ENCODE measurements around the gene SEMA5B.

Gene SEMA5B, protein sequence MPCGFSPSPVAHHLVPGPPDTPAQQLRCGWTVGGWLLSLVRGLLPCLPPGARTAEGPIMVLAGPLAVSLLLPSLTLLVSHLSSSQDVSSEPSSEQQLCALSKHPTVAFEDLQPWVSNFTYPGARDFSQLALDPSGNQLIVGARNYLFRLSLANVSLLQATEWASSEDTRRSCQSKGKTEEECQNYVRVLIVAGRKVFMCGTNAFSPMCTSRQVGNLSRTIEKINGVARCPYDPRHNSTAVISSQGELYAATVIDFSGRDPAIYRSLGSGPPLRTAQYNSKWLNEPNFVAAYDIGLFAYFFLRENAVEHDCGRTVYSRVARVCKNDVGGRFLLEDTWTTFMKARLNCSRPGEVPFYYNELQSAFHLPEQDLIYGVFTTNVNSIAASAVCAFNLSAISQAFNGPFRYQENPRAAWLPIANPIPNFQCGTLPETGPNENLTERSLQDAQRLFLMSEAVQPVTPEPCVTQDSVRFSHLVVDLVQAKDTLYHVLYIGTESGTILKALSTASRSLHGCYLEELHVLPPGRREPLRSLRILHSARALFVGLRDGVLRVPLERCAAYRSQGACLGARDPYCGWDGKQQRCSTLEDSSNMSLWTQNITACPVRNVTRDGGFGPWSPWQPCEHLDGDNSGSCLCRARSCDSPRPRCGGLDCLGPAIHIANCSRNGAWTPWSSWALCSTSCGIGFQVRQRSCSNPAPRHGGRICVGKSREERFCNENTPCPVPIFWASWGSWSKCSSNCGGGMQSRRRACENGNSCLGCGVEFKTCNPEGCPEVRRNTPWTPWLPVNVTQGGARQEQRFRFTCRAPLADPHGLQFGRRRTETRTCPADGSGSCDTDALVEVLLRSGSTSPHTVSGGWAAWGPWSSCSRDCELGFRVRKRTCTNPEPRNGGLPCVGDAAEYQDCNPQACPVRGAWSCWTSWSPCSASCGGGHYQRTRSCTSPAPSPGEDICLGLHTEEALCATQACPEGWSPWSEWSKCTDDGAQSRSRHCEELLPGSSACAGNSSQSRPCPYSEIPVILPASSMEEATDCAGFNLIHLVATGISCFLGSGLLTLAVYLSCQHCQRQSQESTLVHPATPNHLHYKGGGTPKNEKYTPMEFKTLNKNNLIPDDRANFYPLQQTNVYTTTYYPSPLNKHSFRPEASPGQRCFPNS

DNA sequence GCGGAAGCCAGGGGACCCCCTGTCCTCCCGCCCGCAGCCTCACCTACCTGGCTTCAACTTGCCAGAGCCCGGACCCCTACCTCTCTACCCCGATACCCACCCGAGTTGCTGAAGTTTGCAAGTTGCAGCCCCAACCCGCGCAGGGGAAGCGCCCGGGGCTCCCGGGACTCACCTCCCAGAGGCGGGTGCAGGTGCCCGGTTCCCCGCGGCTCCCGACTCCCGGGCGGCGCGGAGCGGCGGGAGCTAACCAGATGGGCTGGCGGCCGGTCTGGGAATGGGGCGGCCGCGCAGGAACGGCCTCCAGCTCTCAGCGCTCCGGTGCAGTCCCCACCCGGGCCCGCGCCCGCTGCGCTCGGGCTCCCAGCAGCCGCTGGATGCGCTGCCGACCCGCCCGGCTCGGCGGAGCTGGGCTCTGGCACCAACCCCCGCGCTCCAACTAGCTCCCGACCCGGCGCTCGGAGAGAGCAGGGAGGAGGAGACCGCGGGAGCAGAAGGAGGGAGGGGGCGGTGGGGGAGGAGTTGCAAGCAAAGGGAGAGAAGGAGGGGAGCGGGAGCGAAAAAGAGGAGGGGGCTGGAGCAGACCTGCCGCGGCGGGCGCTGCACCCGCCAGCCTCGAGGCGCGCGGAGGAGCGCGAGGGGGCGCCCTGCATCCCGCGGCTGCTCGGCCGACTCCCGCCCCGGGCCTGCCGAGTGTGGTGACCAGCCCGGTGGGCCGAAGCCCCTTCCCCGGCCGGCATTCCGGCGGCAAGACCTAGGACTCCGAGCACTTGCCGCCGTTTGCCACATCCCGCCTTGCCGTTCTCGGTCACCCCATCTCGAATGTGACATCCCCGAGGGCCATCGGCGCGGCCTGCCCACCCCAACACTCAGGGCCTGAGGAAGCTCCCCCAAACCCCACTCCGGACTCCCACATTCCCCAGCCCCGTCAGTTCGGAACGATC, at the start of gene SEMA5B:
Gene SEMA5B, minus strand, starts transcription at position 472 of the 941 bp plus-strand sequence. CDS start 66,500 bp downstream, outside the sequence.
- peak in 1 of 2 donors; percentile 19 for DNase-seq

DNA sequence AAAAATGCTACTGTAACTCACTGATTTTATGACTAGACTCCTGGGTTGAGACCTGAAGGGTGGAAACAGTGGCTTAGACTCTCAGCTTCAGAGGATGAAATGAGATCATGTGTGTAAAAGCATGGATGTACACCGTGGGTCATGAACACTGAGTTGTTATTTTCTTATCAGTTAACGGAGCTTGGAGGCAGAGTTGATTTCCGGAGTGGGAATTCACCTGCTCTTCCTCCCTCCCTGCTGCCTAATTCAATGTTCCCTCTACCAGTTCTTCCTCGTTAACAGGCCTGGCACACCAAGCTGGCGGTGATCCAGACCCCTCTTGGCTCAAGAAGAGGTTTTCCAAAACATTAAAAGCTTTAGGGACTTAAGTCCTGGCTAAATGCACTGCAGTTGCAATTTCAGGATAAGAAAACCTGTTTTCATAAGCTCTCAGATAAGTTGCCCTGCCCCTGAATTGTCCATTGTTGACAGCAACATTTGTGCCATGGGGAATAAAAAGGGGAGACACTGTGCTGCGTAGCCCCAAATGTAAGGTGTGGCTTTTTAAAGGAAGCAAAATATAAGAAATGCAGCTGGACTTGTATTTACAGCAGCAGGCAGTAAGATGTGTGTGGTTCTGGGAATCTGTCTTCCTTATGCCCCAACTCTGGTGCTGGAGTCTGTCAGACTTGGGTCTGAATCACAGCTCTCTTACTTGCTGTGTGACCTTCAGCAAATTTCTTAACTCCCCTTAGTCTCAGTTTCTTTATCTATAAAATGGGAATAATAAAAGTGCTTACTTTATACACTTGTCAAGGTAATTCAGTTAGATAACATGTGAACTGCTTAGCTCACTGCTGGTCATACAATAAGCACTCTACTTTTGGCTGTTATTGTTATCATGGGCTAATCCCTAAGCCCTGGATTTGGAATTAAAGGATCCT, 49.2 kb upstream of the SEMA5B start:
- DNase-seq, result no peak

DNA sequence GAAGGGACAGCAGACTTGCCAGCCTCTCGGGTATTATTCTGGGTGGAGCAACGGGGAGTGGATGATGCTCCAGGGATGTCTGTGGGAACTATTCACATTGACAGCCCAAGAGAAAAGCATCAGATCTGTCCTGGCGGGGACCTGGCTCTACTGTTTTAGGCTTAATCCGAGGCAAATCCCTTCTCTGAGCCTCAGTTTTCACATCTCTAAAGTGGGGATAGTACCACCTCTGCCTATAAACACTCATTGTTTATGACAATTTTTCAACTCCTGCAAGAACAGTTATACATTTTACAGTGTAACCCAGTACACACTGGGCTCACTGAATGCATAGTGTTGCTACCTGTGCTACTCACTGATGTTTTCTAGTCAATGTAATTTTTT, 48.5 kb upstream of the SEMA5B start:
- DNase-seq, result no peak

DNA sequence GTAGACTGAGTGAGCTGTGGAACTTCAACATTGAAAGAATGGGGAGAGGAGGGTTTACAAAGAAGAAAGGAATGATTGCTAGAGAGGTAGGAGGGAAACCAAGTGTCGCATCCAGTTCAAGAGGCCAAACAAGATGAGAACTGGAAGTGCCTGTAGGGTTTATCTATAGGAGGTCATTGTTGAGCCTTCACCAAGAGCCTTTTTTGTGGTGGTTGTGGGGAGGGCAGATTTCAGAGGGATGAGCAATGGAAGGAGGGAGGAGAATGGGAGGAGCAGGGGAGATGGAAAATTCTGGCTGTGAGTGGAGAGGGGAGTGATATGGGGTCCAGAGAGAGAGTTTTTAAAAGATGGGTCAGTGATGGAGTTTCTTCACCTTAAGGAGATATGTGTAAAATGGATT, 47.8 kb upstream of the SEMA5B start:
- DNase-seq, result no peak

DNA sequence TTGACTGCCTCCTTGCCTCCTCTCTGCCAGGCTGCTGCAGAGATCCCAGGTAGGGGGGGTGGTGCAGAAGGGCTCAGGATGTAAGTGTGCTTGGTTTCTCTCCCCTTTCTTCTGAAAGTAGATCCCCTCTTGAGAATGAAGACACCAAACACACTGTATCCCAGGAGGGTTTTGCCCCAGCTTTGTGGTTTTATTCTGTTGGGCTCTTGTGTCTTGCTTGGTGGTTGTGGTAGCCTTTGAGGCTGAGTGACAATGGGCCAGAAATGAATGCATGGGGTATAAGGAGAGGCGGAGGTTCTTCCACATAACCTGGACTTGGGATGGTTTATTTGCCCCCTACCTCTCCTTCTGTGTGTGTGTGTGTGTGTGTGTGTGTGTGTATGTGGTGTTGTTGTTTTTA, 45.0 kb upstream of the SEMA5B start:
- no peak for DNase-seq

DNA sequence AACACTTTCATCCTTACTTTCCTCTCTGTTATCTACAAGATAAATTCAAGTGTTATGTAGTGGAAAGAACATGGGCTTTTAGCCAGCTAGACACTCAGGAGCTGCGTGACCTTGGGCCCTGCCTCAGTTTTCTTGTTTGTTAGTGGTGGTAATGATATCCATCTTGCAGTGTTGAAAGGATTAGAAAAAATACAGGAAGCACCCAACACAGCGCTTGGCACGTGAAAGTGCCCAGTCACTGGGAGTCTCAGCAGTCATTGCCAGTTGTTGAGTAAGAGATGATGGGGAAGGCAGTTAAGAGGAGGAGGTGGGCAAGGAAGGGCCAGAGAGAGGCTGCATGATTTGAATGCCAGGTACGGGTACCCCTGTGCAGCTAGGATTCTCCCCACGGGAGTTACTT, 44.6 kb upstream of the SEMA5B start:
- no peak for DNase-seq

DNA sequence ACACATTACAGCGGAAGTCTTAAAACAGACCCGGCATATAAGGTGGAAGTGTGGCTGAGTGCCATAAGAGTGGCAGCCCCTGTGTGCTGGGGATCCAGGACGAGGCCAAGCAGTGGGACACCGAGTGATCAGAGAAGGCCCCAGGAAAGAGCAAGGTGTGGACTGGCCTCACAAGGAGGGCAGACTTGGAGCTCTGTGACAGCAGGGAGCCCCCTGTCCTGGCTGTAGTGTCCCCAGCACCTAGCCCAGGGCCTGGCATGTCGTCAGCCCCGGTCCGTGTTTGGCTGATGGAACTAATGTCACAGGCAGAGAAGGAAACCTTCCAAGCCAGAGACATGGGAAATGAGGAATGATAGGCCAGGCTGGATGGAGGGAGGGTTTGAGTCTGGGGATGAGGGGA, 44.0 kb upstream of the SEMA5B start:
- DNase-seq, result no peak

DNA sequence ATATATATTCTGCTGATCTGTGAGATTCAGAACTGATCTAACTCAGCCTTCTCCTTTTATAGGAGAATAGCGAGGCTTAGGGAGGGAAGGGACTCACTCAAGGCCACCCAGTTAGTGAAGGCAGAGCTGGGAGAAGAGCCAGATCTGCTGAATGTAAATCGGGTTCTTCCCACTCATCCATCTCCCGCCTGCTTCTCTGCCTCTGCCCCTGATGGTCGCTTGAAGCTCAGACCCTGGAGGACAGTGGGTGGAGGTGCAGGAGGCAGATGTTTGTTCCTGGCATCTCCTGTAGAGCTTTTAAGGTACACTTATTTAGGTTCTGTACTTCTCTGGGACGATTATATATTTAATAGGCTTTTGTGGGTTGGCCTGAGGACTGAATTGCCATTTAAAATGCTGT, 43.6 kb upstream of the SEMA5B start:
- DNase-seq, result no peak

DNA sequence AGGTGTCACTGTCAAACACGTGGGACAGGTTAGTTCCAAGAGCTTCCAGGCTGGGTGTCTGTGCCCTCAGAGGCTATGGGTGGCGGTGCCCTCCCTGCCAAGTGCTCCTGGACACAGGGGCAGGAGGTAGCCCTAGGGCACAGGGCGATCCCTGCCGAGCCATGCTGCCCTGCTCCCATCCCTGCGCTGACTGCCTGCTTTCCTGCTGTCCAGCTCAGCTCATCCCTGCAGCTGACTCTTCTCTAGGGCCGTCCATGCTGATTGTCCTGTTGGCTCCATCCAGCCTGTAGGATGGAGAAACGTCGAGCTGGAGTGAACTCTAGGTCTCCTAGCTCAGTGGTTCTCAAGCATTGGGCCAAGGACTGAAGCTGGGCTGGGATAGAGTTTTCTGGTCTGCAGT, 42.9 kb upstream of the SEMA5B start:
- no peak for DNase-seq

DNA sequence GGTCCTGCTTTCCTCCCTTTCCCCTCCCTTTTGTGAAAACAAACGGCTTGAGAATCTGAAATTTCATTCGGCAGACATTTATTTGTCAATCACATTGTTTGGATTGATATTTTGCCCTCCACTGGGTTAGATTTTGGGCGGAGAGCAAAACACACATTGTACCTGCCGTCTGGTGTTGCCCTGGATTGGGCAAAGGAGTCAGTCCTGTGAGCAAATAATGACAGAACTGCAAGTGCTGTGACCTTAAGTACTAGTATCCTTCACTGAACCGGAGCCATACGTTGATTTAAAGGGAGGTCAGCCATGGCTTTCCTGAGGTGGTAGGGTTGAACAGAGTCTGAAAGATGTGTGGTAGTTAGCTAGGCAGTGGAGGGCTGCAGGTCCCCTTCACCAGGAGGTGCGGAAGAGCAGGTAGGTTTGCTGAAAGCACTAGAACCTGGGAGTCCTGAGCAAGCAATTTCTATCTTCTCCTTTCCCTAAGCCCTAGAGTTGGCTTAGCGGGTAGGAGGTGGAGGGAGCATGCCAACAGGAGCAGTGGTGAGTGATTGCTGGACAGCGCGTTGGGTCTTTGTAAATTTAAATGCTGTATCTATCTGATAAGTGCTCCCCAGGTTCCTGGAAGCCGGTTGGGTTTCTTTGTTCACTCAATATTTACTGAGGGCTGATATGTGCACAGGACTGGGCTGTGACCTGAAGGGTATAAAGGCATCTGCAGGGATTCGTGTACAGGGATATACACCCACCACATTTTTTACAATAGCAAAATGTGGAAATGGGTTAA, 41.2 kb upstream of the SEMA5B start:
- no peak for DNase-seq

DNA sequence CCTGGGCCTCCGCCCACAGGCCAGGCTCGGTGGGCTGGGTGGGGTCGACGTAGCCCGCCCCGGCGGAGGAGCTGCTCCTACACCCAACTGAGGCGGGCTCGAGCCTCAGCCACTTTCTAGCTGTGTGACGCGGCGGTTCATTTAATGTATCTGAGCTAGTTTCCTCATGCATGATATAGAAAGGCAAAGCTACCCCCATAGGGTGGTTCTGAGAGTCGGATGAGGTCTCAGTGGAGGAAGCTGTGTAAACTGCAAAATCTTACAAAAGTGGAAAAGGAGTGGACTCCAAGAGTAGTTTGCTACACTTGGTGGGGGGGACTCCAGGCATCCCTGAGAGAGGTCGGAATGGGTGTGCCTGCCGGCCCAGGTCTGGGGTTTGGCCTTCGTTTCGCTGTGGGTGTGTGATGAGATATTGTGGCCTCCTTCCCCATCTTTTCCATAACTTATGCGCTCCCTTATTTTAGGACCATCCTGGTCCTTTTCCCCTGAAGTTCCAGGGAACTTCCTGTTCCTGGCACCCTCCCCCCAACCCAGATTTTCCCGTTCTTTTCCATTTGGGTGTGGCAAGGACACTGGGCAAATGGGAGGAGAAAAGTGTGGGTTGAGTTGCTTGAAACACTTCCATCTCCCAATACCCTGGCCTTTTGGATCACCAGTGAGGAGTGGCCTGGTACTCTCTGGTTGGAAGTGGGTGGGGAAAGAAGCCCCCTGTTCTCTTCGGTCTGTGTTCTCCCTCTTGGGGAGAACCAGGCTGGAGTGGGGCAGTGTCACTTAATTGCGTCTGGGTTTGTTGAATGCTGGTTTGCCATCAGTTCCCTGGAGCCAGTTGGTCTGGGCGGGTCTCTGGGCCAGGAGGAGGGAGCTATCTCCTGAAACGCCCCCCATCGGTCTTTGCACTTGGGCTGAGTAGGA, 40.4 kb upstream of the SEMA5B start:
- DNase-seq, result no peak

DNA sequence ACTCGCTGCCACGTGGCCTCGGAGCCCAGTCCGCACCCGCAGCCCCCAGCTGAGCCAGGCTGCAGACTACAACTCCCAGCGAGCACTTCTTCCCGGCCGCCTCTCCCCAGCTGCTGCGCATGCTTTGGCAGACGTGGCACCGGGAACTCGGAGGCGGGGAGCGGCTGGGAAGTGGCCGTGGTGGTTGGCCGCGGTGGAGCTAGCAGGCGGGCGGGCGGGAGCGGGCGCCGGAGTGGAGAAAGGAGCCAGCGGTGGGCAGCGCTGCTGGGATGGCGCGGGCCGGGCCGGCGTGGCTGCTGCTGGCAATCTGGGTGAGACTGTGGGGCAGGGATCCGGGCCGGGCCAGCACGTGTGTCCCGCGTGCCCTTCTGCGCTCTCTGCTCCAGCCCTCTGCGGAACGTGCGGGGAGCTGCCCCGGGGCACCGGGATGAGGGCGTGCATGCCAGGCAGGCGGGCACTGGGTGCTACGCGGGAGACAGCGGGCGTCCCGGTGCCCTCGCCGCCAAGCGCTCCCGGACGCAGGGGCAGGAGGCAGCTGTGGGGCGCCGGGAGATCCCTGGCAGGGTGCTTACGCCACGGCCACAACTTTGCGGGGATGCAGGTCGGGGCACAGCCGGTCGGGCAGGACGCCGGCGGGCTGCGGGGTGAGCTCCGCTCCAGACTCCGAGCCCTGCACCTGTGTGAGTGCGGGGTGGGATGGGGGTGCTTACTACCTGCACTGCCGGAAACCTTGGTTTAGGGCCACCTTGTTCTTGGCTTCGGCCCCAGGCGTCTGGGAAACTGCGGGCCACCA, 39.5 kb upstream of the SEMA5B start, which contains the start of gene PDIA5:
Gene PDIA5, plus strand, starts transcription at position 130 of the 793 bp plus-strand sequence. Its CDS starts 140 bp downstream, at position 270.
- peak; percentile 41 to 42 for DNase-seq

DNA sequence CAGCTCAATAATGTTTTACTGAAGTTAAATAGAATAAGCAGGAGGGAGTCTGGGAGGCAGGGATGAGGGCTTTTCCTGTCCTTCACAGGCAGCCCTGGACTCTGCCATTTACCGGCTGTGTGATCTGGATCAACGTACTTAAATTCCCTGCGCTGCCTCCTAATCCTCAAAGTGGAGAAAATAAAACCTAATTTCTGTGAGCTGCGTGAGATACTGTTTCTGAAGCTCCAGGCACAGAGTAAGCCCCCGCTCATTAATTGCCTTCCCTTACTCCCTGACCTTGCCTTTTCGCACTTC, 39.0 kb upstream of the SEMA5B start:
- DNase-seq, result no peak

DNA sequence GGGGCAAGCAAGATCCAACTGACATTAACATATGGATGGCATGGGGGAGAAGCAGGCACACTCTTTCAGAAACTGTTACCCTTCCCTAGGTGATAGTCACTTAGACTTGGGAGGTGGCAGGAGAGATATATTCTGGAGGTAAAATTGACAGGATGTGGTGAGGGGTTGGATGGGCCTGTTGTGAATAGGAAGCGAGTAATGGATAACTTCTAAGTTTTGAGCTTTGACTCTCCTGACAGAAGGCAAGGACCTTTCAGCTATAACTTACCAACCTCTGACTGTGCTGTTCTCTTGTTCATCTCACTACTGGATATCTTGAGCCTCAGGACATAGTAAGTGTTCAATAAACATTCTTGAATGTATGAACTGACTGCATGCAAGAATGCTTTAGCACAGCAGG, 37.4 kb upstream of the SEMA5B start:
- DNase-seq, result peak in 1 of 2 donors; percentile 58

DNA sequence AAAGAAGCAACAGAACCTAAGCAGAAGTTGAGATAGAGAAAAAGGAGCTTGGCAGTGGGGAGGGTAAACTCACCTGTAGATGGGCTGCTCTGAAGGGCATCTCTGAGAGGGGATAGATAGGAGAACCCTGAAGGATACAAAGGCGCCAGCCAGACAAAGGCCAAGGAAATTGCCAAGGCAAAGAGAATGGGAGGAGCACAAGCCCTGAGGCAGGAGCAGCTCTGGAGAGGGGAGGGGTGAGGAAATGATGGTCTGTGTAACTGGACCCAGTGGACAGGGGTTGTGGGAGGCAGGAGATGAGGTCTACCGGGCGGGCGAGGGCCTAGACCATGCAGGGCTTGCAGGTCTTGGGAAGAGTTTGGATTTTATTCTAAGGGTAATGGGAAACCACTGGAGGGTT, 36.9 kb upstream of the SEMA5B start:
- no peak for DNase-seq

DNA sequence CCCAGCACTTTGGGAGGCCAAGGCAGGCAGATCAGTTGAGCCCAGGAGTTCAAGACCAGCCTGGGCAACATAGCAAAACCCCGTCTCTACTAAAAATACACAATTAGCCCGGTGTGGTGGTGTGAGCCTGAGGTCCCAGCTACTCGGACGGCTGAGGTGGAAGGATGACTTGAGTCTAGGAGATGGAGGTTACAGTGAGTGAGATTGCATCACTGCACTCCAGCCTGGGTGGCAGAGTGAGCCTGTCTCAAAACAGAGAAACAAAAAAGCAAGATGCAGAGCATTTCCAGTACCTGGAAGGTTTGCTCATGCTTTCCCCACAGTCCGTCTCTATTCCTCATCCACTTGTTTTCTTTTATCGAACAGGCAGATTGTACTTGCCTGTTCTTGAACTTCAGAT, 35.5 kb upstream of the SEMA5B start:
- no peak for DNase-seq

DNA sequence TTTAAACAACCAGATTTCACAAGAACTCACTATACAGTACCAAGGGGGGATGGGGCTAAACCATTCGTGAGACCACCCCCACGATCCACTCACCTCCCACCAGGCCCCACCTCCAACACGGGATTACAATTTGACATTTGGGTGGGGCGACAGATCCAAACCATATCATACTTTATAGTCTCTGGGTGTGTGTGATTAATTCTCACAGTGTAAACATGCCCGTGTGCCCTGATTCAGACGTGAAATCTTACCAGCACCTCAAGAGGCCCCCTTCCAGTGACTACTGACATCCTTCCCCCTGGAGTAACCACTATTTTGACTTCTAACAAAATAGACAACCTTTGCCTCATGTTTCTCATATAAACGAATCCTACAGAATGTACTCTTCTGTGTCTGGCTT, 34.3 kb upstream of the SEMA5B start:
- no peak for DNase-seq

DNA sequence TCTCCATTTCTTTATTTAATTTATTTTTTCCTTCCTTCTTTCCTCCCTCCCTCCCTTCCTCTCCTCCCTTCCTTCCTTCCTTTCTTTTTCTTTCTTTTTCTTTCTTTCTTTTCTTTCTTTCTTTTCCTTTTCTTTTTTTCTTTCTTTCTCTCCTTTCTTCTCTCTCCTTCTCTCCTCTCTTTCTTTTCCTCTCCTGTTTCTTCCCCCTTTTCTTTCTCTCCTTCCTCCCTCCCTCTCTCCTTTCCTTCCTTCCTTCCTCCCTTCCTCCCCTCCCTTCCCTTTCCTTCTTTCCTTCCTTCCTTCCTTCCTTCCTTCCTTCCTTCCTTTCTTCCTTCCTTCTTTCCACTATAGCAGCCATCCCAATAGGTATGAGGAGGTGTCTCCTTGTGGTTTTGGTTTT, 32.5 kb upstream of the SEMA5B start:
- DNase-seq, result no peak
